Naive thymus-derived CD4-positive, alpha-beta T cell (primary cell): ENCODE data around the gene CENPV. TPM values are rescaled to one million over a fixed set of nuclear protein-coding genes. Genes with fewer than 3 reads are reported as not detected.
"Not testable (repeated sequence)": the region's sequence is repeated elsewhere in the genome, so short reads cannot be mapped to it uniquely, and the experiment has no call there.

ENCODE experiments used
- ATAC-seq: fragments of 150-1000 bp; cut with Tn5 transposase; 2 replicates; pipeline ENCODE4 v1.10.0; 2021; ENCODE audit warnings: mild to moderate bottlenecking, moderate library complexity
- CTCF ChIA-PET: fragments of 350-600 bp; sonication (Branson Sonifier 250); formaldehyde crosslinking; loops from one replicate; lab custom pipeline; 2021; ENCODE audit warnings: antibody characterized with exemption; lab: Charles Lee
- POLR2A ChIA-PET: fragments of 350-600 bp; sonication (Branson Sonifier 250); formaldehyde crosslinking; loops from one replicate; lab custom pipeline; 2021; ENCODE audit warnings: antibody characterized with exemption, inconsistent platforms; lab: Charles Lee
- DNase-seq, 9 donors: peaks; one replicate each; pipeline versions ENCODE4 v3.0.0 to v3.0.0-alpha.2; 2020 to 2022; ENCODE audit warnings: mixed read lengths in 1 of 9
- H3K27ac ChIP-seq: one replicate; pipeline ENCODE4 v1.7.0; 2013; ENCODE audit warnings: mild to moderate bottlenecking, low read depth, low read length, moderate library complexity
- H3K27me3 ChIP-seq, 2 donors: one replicate each; pipeline ENCODE4 v1.7.0; 2013; ENCODE audit warnings: low read length in 2 of 2, mild to moderate bottlenecking in 2 of 2, moderate library complexity in 2 of 2; ENCODE audit not compliant: control insufficient read depth in 2 of 2, insufficient read depth in 2 of 2
- H3K36me3 ChIP-seq, 3 experiments: 1 replicate in 2 of 3; 2 replicates in 1 of 3; pipeline ENCODE4 v1.7.0; 2013; ENCODE audit warnings: low read length in 3 of 3, mild to moderate bottlenecking in 3 of 3, moderate library complexity in 1 of 3; ENCODE audit not compliant: insufficient read depth in 3 of 3, control insufficient read depth in 2 of 3
- H3K4me1 ChIP-seq, 2 donors: one replicate each; pipeline ENCODE4 v1.7.0; 2013; ENCODE audit warnings: low read length in 2 of 2, mild to moderate bottlenecking in 2 of 2, moderate library complexity in 1 of 2; ENCODE audit not compliant: control insufficient read depth in 2 of 2, insufficient read depth in 2 of 2
- H3K4me3 ChIP-seq: 2 replicates; pipeline ENCODE4 v1.7.0; 2013; ENCODE audit warnings: mild to moderate bottlenecking, low read length
- H3K9me3 ChIP-seq, 3 experiments: 1 replicate in 2 of 3; 2 replicates in 1 of 3; pipeline ENCODE4 v1.7.0; 2013; ENCODE audit warnings: low read length in 3 of 3; ENCODE audit not compliant: control insufficient read depth in 2 of 3
- H3K27ac Mint-ChIP-seq, 9 donors: one replicate each; pipeline ENCODE4 v1.8.0; 2020 to 2022; ENCODE audit warnings: mixed read lengths in 9 of 9, mild to moderate bottlenecking in 8 of 9, moderate library complexity in 5 of 9, inconsistent platforms in 2 of 9
- H3K27me3 Mint-ChIP-seq, 5 donors: one replicate each; pipeline ENCODE4 v1.8.0; 2021 to 2022; ENCODE audit warnings: mixed read lengths in 5 of 5, mild to moderate bottlenecking in 1 of 5
- H3K36me3 Mint-ChIP-seq, 5 donors: one replicate each; pipeline ENCODE4 v1.8.0; 2020 to 2022; ENCODE audit warnings: mixed read lengths in 5 of 5, mild to moderate bottlenecking in 3 of 5, inconsistent platforms in 1 of 5
- H3K4me1 Mint-ChIP-seq, 7 donors: one replicate each; pipeline ENCODE4 v1.8.0; 2020 to 2022; ENCODE audit warnings: mixed read lengths in 7 of 7, mild to moderate bottlenecking in 3 of 7, inconsistent platforms in 1 of 7
- H3K4me3 Mint-ChIP-seq, 10 donors: one replicate each; pipeline ENCODE4 v1.8.0; 2020 to 2022; ENCODE audit warnings: mild to moderate bottlenecking in 10 of 10, mixed read lengths in 10 of 10, moderate library complexity in 6 of 10, inconsistent platforms in 2 of 10
- H3K9me3 Mint-ChIP-seq, 11 donors: one replicate each; pipeline ENCODE4 v1.8.0; 2020 to 2022; ENCODE audit warnings: mixed read lengths in 11 of 11, mild to moderate bottlenecking in 4 of 11, inconsistent platforms in 1 of 11, moderate library complexity in 1 of 11
- intact Hi-C, 2 donors: fragments of 100-400 bp; cut with micrococcal nuclease; formaldehyde crosslinking; loops; one replicate each; pipeline ENCODE4 v1.15.1; 2023
- polyA plus RNA-seq, 2 donors: library from polyadenylated mRNA; unstranded; fragments of 300-500 nt; fragmentation: Illumina TruSeq; gene quantifications; one replicate each; pipeline ENCODE4 v1.2.3, GENCODE V29; 2021
- total RNA-seq, 6 experiments: library from RNA in 5 of 6; stranded (reverse) in 5 of 6; gene quantifications; 1 replicate in 5 of 6; 2 replicates in 1 of 6; pipeline ENCODE4 v1.2.3 and lab custom pipeline; 2021 to 2026

Gene CENPV
- total RNA-seq (10 to 100 TPM in 4 of 5 experiments, 1 to 10 TPM in 1; 9.8 to 30.3 (median 21.7) TPM), polyA plus RNA-seq (10 to 100 TPM; 23.1 to 29.2 TPM), total RNA-seq (lab: John Stamatoyannopoulos, UW) (10.1 reads per million, percentile 36 among the genes with 10 or more reads in this experiment)

GRCh38 chr17:16353317-16354174 is at the start of gene CENPV:
TSS of gene CENPV (minus strand) at chr17:16353469. CDS start at chr17:16353436, 33 bp downstream.
- H3K27me3 ChIP-seq = no peaks in the 10 kb centered on the region
- intact Hi-C loops = loop anchor here in 1 of 2 donors (2.0 kb wide), 4 partner anchors 27 to 1907 kb away; partner anchors contain the start of genes MIEF2, PIGL and UBB
- H3K4me1 ChIP-seq = peaks cover 4 to 5% of the 10 kb centered on the region in 2 donors
- H3K36me3 ChIP-seq = peaks cover 0 to 7% (median 0%) of the 10 kb centered on the region in 3 experiments
- Mint-ChIP-seq H3K27me3 (peaks cover 0 to 27% (median 0%) of the 10 kb centered on the region in 5 donors), H3K36me3 (peaks cover 0 to 5% (median 0%) of the 10 kb centered on the region in 5 donors), H3K27ac (peak within 1 kb of the TSS; percentile 73 to 98 (median 86)), H3K4me1 (peaks cover 11 to 23% (median 19%) of the 10 kb centered on the region in 7 donors), H3K9me3 (no peaks in the 10 kb centered on the region), H3K4me3 (peak within 1 kb of the TSS; percentile 89 to 98 (median 95))
- ChIA-PET CTCF (interaction anchor here (0.6 to 2.5 kb wide), 6 partner anchors 10 to 168 kb away, joined by 3 to 19 read pairs (median 3); partner anchors contain the start of gene UBB), POLR2A (interaction anchor here (0.6 to 1.9 kb wide), 8 partner anchors 9 to 234 kb away, joined by 3 to 14 read pairs (median 6); partner anchors contain the start of gene UBB)
- ATAC-seq (peak; percentile 96), DNase-seq (peak; percentile 62 to 76 (median 71))
- H3K4me3 ChIP-seq = peak within 1 kb of the TSS; percentile 78
- H3K9me3 ChIP-seq = no peaks in the 10 kb centered on the region
- peak within 1 kb of the TSS; percentile 73 for H3K27ac ChIP-seq

GRCh38 chr17:16398270-16399267 is 45.3 kb upstream of the CENPV start:
- ATAC-seq (peak; percentile 41), DNase-seq (no peak)
- Histone ChIP-seq H3K4me1 (no peaks in the 10 kb centered on the region), H3K9me3 (no peaks in the 10 kb centered on the region), H3K27ac (no peak overlapping the region), H3K27me3 (no peaks in the 10 kb centered on the region), H3K4me3 (no peak overlapping the region), H3K36me3 (no peaks in the 10 kb centered on the region)
- POLR2A ChIA-PET = no interaction called here
- H3K27ac Mint-ChIP-seq = peak overlapping the region in 3 of 9 donors; percentile 12 to 38 (median 22)
- H3K27me3 Mint-ChIP-seq = peaks cover 0 to 15% (median 7%) of the 10 kb centered on the region in 5 donors
- H3K36me3 Mint-ChIP-seq = no peaks in the 10 kb centered on the region
- no peak overlapping the region for H3K4me3 Mint-ChIP-seq
- CTCF ChIA-PET = no interaction called here
- H3K9me3 Mint-ChIP-seq = no peaks in the 10 kb centered on the region
- intact Hi-C loops = no loop called here
- H3K4me1 Mint-ChIP-seq = peaks cover 0 to 10% (median 6%) of the 10 kb centered on the region in 7 donors

GRCh38 chr17:16396693-16397092 is 43.4 kb upstream of the CENPV start:
- DNase-seq, POLR2A ChIA-PET, H3K9me3 ChIP-seq, H3K4me3 ChIP-seq, H3K27ac ChIP-seq, H3K9me3 Mint-ChIP-seq, ATAC-seq, H3K4me3 Mint-ChIP-seq, H3K4me1 ChIP-seq, intact Hi-C loops, H3K27me3 ChIP-seq, H3K36me3 Mint-ChIP-seq, H3K36me3 ChIP-seq, H3K27me3 Mint-ChIP-seq: not testable (repeated sequence)
- CTCF ChIA-PET = interaction anchor here (0.6 kb wide), 1 partner anchor 523 kb away, joined by 3 read pairs; no protein-coding TSS in a partner anchor
- peaks cover 0 to 10% (median 6%) of the 10 kb centered on the region in 7 donors for H3K4me1 Mint-ChIP-seq
- H3K27ac Mint-ChIP-seq = peak overlapping the region in 3 of 9 donors; percentile 24 to 43 (median 27)

- H3K27me3 Mint-ChIP-seq, H3K9me3 Mint-ChIP-seq, H3K27ac Mint-ChIP-seq, H3K27ac ChIP-seq, DNase-seq, H3K4me3 Mint-ChIP-seq, ATAC-seq, CTCF ChIA-PET, H3K36me3 ChIP-seq, H3K4me3 ChIP-seq, H3K4me1 ChIP-seq, intact Hi-C loops, H3K27me3 ChIP-seq, POLR2A ChIA-PET, H3K9me3 ChIP-seq, H3K36me3 Mint-ChIP-seq: not testable (repeated sequence)
- peaks cover 0 to 10% (median 6%) of the 10 kb centered on the region in 7 donors for H3K4me1 Mint-ChIP-seq
Observed at GRCh38 chr17:16395887-16396286, 42.6 kb upstream of the CENPV start.

DNA sequence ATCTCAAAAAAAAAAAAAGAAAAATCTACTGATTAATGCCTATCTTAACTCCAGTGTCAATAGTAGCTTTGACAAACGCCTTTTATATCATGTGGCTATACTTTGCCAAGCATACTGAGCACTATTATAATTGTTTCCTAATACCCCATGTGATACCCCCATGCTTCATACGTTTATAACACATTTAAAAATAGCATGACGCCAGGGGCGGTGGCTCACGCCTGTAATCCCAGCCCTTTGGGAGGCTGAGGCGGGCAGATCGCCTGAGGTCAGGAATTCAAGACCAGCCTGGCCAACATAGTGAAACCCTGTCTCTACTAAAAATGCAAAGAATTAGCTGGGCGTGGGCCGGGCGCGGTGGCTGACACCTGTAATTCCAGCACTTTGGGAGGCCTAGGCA is 39.2 kb upstream of the CENPV start:
- H3K36me3 Mint-ChIP-seq, H3K4me3 ChIP-seq, H3K4me3 Mint-ChIP-seq, intact Hi-C loops, H3K9me3 ChIP-seq, CTCF ChIA-PET, POLR2A ChIA-PET, H3K4me1 ChIP-seq, ATAC-seq, DNase-seq, H3K27ac Mint-ChIP-seq, H3K27me3 ChIP-seq, H3K9me3 Mint-ChIP-seq, H3K36me3 ChIP-seq, H3K27ac ChIP-seq, H3K4me1 Mint-ChIP-seq: not testable (repeated sequence)
- peaks cover 0 to 12% (median 0%) of the 10 kb centered on the region in 5 donors for H3K27me3 Mint-ChIP-seq

DNA sequence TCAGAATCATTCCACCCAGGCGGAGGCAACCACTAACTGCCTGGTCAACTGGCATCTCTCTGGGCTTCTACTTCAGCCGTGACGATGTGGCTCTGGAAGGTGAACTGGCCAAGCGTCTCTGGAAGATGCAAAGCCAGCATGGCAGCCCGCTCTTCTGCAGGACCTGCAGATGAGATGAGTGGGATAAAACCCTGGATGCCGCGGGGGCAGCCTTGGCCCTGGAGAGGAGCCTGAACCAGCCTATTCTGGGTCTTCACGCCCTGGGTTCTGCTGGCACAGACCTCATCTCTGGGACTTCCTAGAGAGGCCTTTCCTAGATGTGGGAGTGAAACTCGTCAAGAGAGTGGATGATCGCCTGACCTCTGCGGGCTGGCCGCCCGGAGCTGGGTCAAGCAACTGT is 38.2 kb upstream of the CENPV start:
- Mint-ChIP-seq H3K9me3 (no peaks in the 10 kb centered on the region), H3K4me1 (peaks cover 0 to 11% (median 10%) of the 10 kb centered on the region in 7 donors), H3K27me3 (peaks cover 0 to 15% (median 0%) of the 10 kb centered on the region in 5 donors), H3K36me3 (no peaks in the 10 kb centered on the region), H3K4me3 (no peak overlapping the region), H3K27ac (no peak overlapping the region)
- H3K9me3 ChIP-seq = no peaks in the 10 kb centered on the region
- H3K4me3 ChIP-seq = no peak overlapping the region
- H3K27me3 ChIP-seq = no peaks in the 10 kb centered on the region
- no peaks in the 10 kb centered on the region for H3K4me1 ChIP-seq
- intact Hi-C loops = no loop called here
- ChIA-PET POLR2A (no interaction called here), CTCF (no interaction called here)
- ATAC-seq (no peak), DNase-seq (no peak)
- H3K27ac ChIP-seq = no peak overlapping the region
- H3K36me3 ChIP-seq = no peaks in the 10 kb centered on the region
